Fibroblast of skin of right quadriceps (primary cell): ENCODE results near the gene WDFY2.

ENCODE experiments used
- DNase-seq: peaks from one replicate; pipeline ENCODE4 v3.0.0-alpha.2; 2013

The WDFY2 gene

GRCh38 chr13:51778392-51778791 is 194.1 kb downstream of the WDFY2 start:
- DNase-seq, result no peak

GRCh38 chr13:51780099-51780498 is 195.8 kb downstream of the WDFY2 start:
- DNase-seq, result no peak

- DNase-seq, result peak; percentile 13
Measured at GRCh38 chr13:51781246-51782022, 197.2 kb downstream of the WDFY2 start.

- no peak for DNase-seq
Measured at GRCh38 chr13:51782026-51782710, 197.9 kb downstream of the WDFY2 start.

GRCh38 chr13:51783428-51784094 is 199.3 kb downstream of the WDFY2 start:
- DNase-seq, result no peak

GRCh38 chr13:51784097-51784496 is 199.8 kb downstream of the WDFY2 start:
- DNase-seq, result no peak

- DNase-seq, result peak; percentile 52
Measured at GRCh38 chr13:51785712-51786424, 201.6 kb downstream of the WDFY2 start.

- DNase-seq, result no peak
Measured at GRCh38 chr13:51786425-51787265, 202.4 kb downstream of the WDFY2 start.

- peak; percentile 84 for DNase-seq
Measured at GRCh38 chr13:51793570-51794271, 209.5 kb downstream of the WDFY2 start.

- no peak for DNase-seq
Measured at GRCh38 chr13:51794964-51795363, 210.7 kb downstream of the WDFY2 start.

GRCh38 chr13:51795419-51795818 is 211.2 kb downstream of the WDFY2 start:
- no peak for DNase-seq

- no peak for DNase-seq
Measured at GRCh38 chr13:51796546-51796945, 212.3 kb downstream of the WDFY2 start.

- DNase-seq, result peak; percentile 56
Measured at GRCh38 chr13:51797664-51798488, 213.6 kb downstream of the WDFY2 start.

GRCh38 chr13:51799261-51799660 is 215.0 kb downstream of the WDFY2 start:
- no peak for DNase-seq

- DNase-seq, result no peak
Measured at GRCh38 chr13:51800486-51800885, 216.2 kb downstream of the WDFY2 start.

GRCh38 chr13:51801631-51802099 is 217.4 kb downstream of the WDFY2 start:
- DNase-seq, result no peak

- DNase-seq, result no peak
Measured at GRCh38 chr13:51802631-51803418, 218.6 kb downstream of the WDFY2 start.

- peak; percentile 84 for DNase-seq
Measured at GRCh38 chr13:51803422-51804294, 219.4 kb downstream of the WDFY2 start, which contains the start of gene DHRS12. Gene DHRS12, minus strand, starts transcription at chr13:51804163. Its CDS starts 4,504 bp downstream, at chr13:51799659.
